Astrocyte of the spinal cord (primary cell): ENCODE measurements around the gene CHIT1.

Source experiments
- DNase-seq: peaks from one replicate; pipeline ENCODE4 v3.0.0; 2011; ENCODE audit warnings: low read depth, low spot score
- H3K4me3 ChIP-seq: 2 replicates; pipeline ENCODE4 v1.5.1; 2011; ENCODE audit warnings: low read depth, mild to moderate bottlenecking, low read length, moderate library complexity
- CTCF ChIP-seq: IDR thresholded peaks from 2 replicates; pipeline ENCODE4 v1.5.1; 2012; ENCODE audit warnings: low read depth, mild to moderate bottlenecking, low read length, inconsistent platforms
- in situ Hi-C: cut with HindIII; loops from 2 replicates; pipeline ENCODE4 v1.10.0; 2017; ENCODE audit warnings: low sequenced_read_pairs

CHIT1 gene

GRCh38 chr1:203202431-203203245 is 26.8 kb downstream of the CHIT1 start:
- no peak overlapping the region for H3K4me3 ChIP-seq
- TF ChIP-seq CTCF = no peak
- peak; percentile 3 for DNase-seq
- in situ Hi-C loops = no loop called here

- H3K4me3 ChIP-seq = no peak overlapping the region
- TF ChIP-seq CTCF = no peak
- in situ Hi-C loops = no loop called here
- DNase-seq = no peak
Observed at GRCh38 chr1:203201516-203202205, 27.8 kb downstream of the CHIT1 start.

- in situ Hi-C loops = no loop called here
- DNase-seq = no peak
- H3K4me3 ChIP-seq = no peak overlapping the region
- no peak for TF ChIP-seq CTCF
Observed at GRCh38 chr1:203200916-203201315, 28.6 kb downstream of the CHIT1 start.

- no peak for DNase-seq
- no peak for TF ChIP-seq CTCF
- in situ Hi-C loops = no loop called here
- H3K4me3 ChIP-seq = no peak overlapping the region
Observed at GRCh38 chr1:203199816-203200571, 29.5 kb downstream of the CHIT1 start.

- in situ Hi-C loops = no loop called here
- H3K4me3 ChIP-seq = no peak overlapping the region
- no peak for TF ChIP-seq CTCF
- no peak for DNase-seq
Observed at GRCh38 chr1:203199481-203199815, 30.0 kb downstream of the CHIT1 start.

- DNase-seq = no peak
- no peak for TF ChIP-seq CTCF
- H3K4me3 ChIP-seq = no peak overlapping the region
- in situ Hi-C loops = no loop called here
Observed at GRCh38 chr1:203199002-203199401, 30.5 kb downstream of the CHIT1 start.
